Smooth muscle cell (in vitro differentiated cells): ENCODE data around the gene SHISA9. TPM values are rescaled to one million over a fixed set of nuclear protein-coding genes. Genes with fewer than 3 reads are reported as not detected.

Experiments used
- DNase-seq: peaks from one replicate; lab custom pipeline; 2025; ENCODE audit not compliant: unreplicated experiment; lab: John Stamatoyannopoulos, UW
- H2AFZ ChIP-seq: fragments of 200-600 bp; sonication (generic); 2 replicates; pipeline ENCODE4 v1.6.0; 2016; ENCODE audit warnings: antibody characterized with exemption, low read depth, mild to moderate bottlenecking
- H3F3A ChIP-seq: fragments of 200-600 bp; sonication (generic); 2 replicates; pipeline ENCODE4 v1.6.0; 2017; ENCODE audit warnings: antibody characterized with exemption, low read depth
- H3K27ac ChIP-seq: fragments of 200-600 bp; sonication (generic); 2 replicates; pipeline ENCODE4 v1.5.1; 2016; ENCODE audit warnings: low read depth, mild to moderate bottlenecking
- H3K27me3 ChIP-seq: fragments of 200-600 bp; sonication (generic); 2 replicates; pipeline ENCODE4 v1.6.1; 2016; ENCODE audit warnings: low read depth, mild to moderate bottlenecking
- H3K36me3 ChIP-seq: fragments of 200-600 bp; sonication (generic); 2 replicates; pipeline ENCODE4 v1.5.1; 2016; ENCODE audit warnings: low read depth
- H3K4me1 ChIP-seq: fragments of 200-600 bp; sonication (generic); 2 replicates; pipeline ENCODE4 v1.5.1; 2016; ENCODE audit warnings: low read depth
- H3K4me2 ChIP-seq: fragments of 200-600 bp; sonication (generic); 2 replicates; pipeline ENCODE4 v1.6.0; 2016; ENCODE audit warnings: mild to moderate bottlenecking
- H3K4me3 ChIP-seq: fragments of 200-600 bp; sonication (generic); 2 replicates; pipeline ENCODE4 v1.5.1; 2016; ENCODE audit warnings: mild to moderate bottlenecking
- H3K79me2 ChIP-seq: fragments of 200-600 bp; sonication (generic); 2 replicates; pipeline ENCODE4 v1.6.0; 2016; ENCODE audit warnings: low read depth, mild to moderate bottlenecking
- H3K9ac ChIP-seq: fragments of 200-600 bp; sonication (generic); 2 replicates; pipeline ENCODE4 v1.6.0; 2016; ENCODE audit warnings: low read depth
- H3K9me3 ChIP-seq: fragments of 200-600 bp; sonication (generic); replicated peaks from 2 replicates; pipeline ENCODE4 v1.5.1; 2016; ENCODE audit warnings: low read depth
- H4K20me1 ChIP-seq: fragments of 200-600 bp; sonication (generic); 2 replicates; pipeline ENCODE4 v1.6.0; 2016; ENCODE audit warnings: low read depth
- WGBS: methylation state at CpG from one replicate; pipeline ENCODE4 v1.1.7; 2016; ENCODE audit warnings: low lambda C conversion rate; 5-methylcytosine and 5-hydroxymethylcytosine counted together
- polyA plus RNA-seq: library from polyadenylated mRNA; unstranded; fragments of >200 nt; fragmentation: Nextera tagmentation; extraction: Ambion mirVana; gene quantifications from 2 replicates; pipeline ENCODE4 v1.2.1, GENCODE V29; 2016
- total RNA-seq: library from RNA; depleted of rRNA; stranded (reverse); fragments of >200 nt; gene quantifications from 2 replicates; pipeline ENCODE4 v1.2.3, GENCODE V29; 2014
- TF ChIP-seq, protein P1 (sequence below): fragments of 200-600 bp; sonication (generic); IDR thresholded peaks from 2 replicates; pipeline ENCODE4 v1.5.1; 2017; ENCODE audit warnings: borderline replicate concordance, mild to moderate bottlenecking, antibody characterized with exemption; ENCODE audit not compliant: insufficient read depth, poor library complexity, severe bottlenecking

Gene SHISA9
- total and polyA plus RNA-seq, 2 experiments from 2014 or later: 0.09 TPM; not detected in 1

DNA sequence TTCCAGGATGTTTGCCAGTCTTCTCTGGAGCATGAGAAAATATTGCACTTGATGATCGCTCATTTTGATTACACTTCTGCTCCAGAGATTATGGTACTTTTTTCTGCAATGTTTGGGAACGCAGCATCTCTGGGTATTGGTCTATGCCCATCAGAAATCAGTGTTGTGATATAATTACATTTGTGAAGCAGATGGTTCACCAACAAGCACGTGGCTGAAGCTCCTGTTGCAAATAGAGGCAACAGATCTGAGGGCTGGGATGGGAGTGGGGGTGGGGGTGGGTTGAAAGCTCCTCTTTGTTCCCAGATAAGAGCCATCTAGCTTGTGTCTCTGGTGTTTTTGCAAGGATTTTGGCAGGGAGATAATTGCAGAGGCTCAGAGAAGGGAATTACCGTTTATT, 252.3 kb downstream of the SHISA9 start:
- H3K4me2 ChIP-seq: no peak overlapping the region
- no peak overlapping the region for H3K9ac ChIP-seq
- no peaks in the 10 kb centered on the region for H3K79me2 ChIP-seq
- 56% methylated on average over 4 of the region's 4 CpGs for WGBS
- no peak overlapping the region for H3K27ac ChIP-seq
- no peak for DNase-seq
- H3K27me3 ChIP-seq: no peaks in the 10 kb centered on the region
- H2AFZ ChIP-seq: no peak overlapping the region
- H3K9me3 ChIP-seq: no peaks in the 10 kb centered on the region
- no peaks in the 10 kb centered on the region for H4K20me1 ChIP-seq
- H3K36me3 ChIP-seq: no peaks in the 10 kb centered on the region
- H3K4me1 ChIP-seq: no peaks in the 10 kb centered on the region
- no peak overlapping the region for H3K4me3 ChIP-seq
- H3F3A ChIP-seq: no peaks in the 10 kb centered on the region
- TF ChIP-seq, protein P1, sequence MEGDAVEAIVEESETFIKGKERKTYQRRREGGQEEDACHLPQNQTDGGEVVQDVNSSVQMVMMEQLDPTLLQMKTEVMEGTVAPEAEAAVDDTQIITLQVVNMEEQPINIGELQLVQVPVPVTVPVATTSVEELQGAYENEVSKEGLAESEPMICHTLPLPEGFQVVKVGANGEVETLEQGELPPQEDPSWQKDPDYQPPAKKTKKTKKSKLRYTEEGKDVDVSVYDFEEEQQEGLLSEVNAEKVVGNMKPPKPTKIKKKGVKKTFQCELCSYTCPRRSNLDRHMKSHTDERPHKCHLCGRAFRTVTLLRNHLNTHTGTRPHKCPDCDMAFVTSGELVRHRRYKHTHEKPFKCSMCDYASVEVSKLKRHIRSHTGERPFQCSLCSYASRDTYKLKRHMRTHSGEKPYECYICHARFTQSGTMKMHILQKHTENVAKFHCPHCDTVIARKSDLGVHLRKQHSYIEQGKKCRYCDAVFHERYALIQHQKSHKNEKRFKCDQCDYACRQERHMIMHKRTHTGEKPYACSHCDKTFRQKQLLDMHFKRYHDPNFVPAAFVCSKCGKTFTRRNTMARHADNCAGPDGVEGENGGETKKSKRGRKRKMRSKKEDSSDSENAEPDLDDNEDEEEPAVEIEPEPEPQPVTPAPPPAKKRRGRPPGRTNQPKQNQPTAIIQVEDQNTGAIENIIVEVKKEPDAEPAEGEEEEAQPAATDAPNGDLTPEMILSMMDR: no peak

DNA sequence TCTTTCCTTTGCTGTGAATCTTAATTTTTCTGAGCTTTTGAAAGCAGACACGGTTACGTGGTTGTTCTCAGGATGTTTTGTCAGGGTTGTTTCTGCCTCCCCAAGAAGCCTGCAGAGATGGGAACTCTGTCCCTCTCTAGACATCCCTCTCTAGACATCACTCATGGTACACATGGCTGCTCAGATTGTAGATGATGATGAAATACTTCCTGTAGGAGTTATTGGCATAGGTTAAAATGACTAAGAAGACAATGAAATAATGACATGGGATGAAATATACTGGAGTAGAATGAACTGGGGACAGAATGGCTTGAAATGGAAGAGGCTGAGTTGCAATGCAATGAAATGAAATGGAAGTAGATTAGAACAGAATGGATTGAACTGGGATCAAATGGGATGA, 253.4 kb downstream of the SHISA9 start:
- no peaks in the 10 kb centered on the region for H4K20me1 ChIP-seq

DNA sequence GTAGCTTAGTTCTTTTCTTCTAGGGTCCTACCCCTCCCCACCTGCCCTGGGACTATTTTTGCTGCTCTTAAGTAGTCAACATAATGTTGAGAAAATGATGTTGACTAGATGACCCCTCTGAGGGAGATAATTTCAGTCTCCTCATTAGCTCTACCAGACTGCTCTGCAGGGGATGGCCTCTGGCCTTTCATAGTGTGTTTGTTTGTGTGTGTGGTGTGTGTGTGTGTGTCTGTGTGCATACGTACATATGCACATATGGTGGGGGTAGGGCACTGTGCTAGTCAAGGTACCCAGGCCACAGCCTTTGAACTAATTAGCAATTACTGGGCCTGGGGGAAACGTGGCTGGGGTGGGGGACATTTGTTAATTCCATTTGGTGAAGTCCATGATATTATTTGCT, 254.0 kb downstream of the SHISA9 start:
- Histone ChIP-seq H3K4me2 (no peak overlapping the region), H3K4me3 (no peak overlapping the region), H3K4me1 (no peaks in the 10 kb centered on the region), H3K36me3 (no peaks in the 10 kb centered on the region), H4K20me1 (no peaks in the 10 kb centered on the region), H3K9me3 (no peaks in the 10 kb centered on the region), H3F3A (no peaks in the 10 kb centered on the region), H3K27ac (no peak overlapping the region), H2AFZ (no peak overlapping the region), H3K79me2 (no peaks in the 10 kb centered on the region), H3K27me3 (peaks cover under 1% of the 10 kb centered on the region), H3K9ac (no peak overlapping the region)
- DNase-seq: no peak
- TF ChIP-seq, protein P1: no peak
- WGBS: 46% methylated on average over 2 of the region's 2 CpGs

More for the DNA sequence above, 253.4 kb downstream of the SHISA9 start:
- Histone ChIP-seq H3K4me1 (no peaks in the 10 kb centered on the region), H3K27ac (no peak overlapping the region), H3K9me3 (no peaks in the 10 kb centered on the region), H2AFZ (no peak overlapping the region), H3K9ac (no peak overlapping the region), H3K27me3 (no peaks in the 10 kb centered on the region), H3K4me2 (no peak overlapping the region), H3F3A (no peaks in the 10 kb centered on the region), H3K36me3 (no peaks in the 10 kb centered on the region), H3K4me3 (no peak overlapping the region), H3K79me2 (no peaks in the 10 kb centered on the region)
- TF ChIP-seq, protein P1: no peak
- WGBS: 74% methylated on average over 2 of the region's 2 CpGs
- DNase-seq: no peak

DNA sequence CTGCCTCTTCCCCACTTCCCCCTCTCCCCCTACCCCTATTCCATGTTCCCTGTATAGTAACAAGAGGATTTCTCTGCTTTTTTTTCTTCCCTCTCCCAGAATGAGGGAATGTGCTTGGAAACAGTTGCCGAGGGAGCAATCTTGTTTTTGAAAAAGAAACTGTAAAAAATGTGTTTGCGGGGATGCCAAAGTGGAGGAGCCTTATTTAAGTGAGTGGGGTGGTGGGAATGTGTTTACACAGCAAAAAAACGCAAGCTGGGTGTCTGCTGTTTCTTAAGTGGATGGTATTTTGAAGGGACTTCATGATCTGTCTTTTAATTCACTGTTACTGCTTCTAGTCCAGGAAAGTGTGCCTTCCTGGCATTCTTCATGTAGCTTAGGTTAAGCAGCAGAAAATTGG, 254.4 kb downstream of the SHISA9 start:
- no peak overlapping the region for H2AFZ ChIP-seq
- no peaks in the 10 kb centered on the region for H3K79me2 ChIP-seq

More for the DNA sequence above, 254.4 kb downstream of the SHISA9 start:
- H3K9me3 ChIP-seq: no peaks in the 10 kb centered on the region
- H3K36me3 ChIP-seq: no peaks in the 10 kb centered on the region
- H3K4me2 ChIP-seq: no peak overlapping the region
- no peaks in the 10 kb centered on the region for H3K4me1 ChIP-seq
- WGBS: 51% methylated on average over 3 of the region's 3 CpGs
- no peaks in the 10 kb centered on the region for H3F3A ChIP-seq
- H3K27me3 ChIP-seq: peaks cover 4% of the 10 kb centered on the region
- no peak overlapping the region for H3K9ac ChIP-seq
- DNase-seq: no peak
- no peaks in the 10 kb centered on the region for H4K20me1 ChIP-seq
- no peak overlapping the region for H3K27ac ChIP-seq
- no peak overlapping the region for H3K4me3 ChIP-seq
- TF ChIP-seq, protein P1: no peak
